ENCODE results near the gene SULT1A4.
"Not testable (repeated sequence)": the region's sequence is repeated elsewhere in the genome, so short reads cannot be mapped to it uniquely, and the experiment has no call there.

DNA sequence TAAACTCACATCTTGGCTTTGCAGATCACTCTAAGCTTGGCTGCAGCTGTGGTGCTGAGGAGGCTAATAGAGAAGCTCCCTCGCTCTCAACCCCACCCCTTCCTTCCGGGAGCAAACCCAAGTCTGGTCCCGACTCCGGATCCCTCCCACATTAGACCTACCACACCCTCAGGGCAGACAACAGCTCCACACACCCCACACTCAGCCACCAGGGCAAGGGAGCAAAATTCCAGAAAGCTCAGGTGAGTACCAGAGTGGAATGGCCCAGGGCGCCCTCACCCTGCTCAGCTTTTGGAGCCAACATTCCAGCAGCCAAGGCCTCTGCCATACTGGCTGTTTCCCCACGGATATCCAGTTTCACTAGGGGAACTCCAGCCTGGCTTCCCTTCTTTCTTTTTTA, 9.9 kb downstream of the SULT1A4 start:
- not testable (repeated sequence) for TF ChIP-seq POLR2A, TAF1, POLR2AphosphoS5, POU2F2 (IDR thresholded peaks at IDR 0.05; ENCODE audit: low read depth, low read length)

All from GM12891 (cell line).